Fibroblast of mammary gland (primary cell): Measurements from ENCODE around the gene B3GLCT.
A peak's percentile ranks its signal among the peaks of the same experiment; 100 is the strongest.

Source experiments
- DNase-seq: peaks from one replicate; pipeline ENCODE4 v3.0.0-alpha.2; 2010; ENCODE audit warnings: low read depth
- H3K4me3 ChIP-seq: 2 replicates; pipeline ENCODE4 v1.5.1; 2011; ENCODE audit warnings: low read depth, mild to moderate bottlenecking, low read length, moderate library complexity; ENCODE audit not compliant: control insufficient read depth
- CTCF ChIP-seq: conservative IDR thresholded peaks from 2 replicates; pipeline ENCODE4 v1.5.1; 2011; ENCODE audit warnings: low read depth, low read length, inconsistent platforms; ENCODE audit not compliant: control insufficient read depth, insufficient read depth

B3GLCT gene

GRCh38 chr13:31199527-31199848, 287 bp upstream of the B3GLCT start:
- peak overlapping the region; percentile 44 for H3K4me3 ChIP-seq
- DNase-seq: no peak
- no peak for TF ChIP-seq CTCF

GRCh38 chr13:31200637-31200971, 829 bp downstream of the B3GLCT start:
- no peak for TF ChIP-seq CTCF
- DNase-seq: no peak
- peak overlapping the region; percentile 57 for H3K4me3 ChIP-seq

- H3K4me3 ChIP-seq: peak overlapping the region; percentile 57
- no peak for TF ChIP-seq CTCF
- DNase-seq: peak; percentile 83
Measured at GRCh38 chr13:31201341-31202031, 1.7 kb downstream of the B3GLCT start.

GRCh38 chr13:31204592-31204991, 4.8 kb downstream of the B3GLCT start:
- TF ChIP-seq CTCF: no peak
- H3K4me3 ChIP-seq: no peak overlapping the region
- peak; percentile 84 for DNase-seq

- TF ChIP-seq CTCF: no peak
- no peak overlapping the region for H3K4me3 ChIP-seq
- peak; percentile 63 for DNase-seq
Measured at GRCh38 chr13:31207661-31208552, 8.1 kb downstream of the B3GLCT start.

- no peak for TF ChIP-seq CTCF
- no peak for DNase-seq
- H3K4me3 ChIP-seq: no peak overlapping the region
Measured at GRCh38 chr13:31208559-31209122, 8.9 kb downstream of the B3GLCT start.
